K562 (cell line): Measurements from ENCODE around the gene GLMN.
"Not testable (repeated sequence)": the region's sequence is repeated elsewhere in the genome, so short reads cannot be mapped to it uniquely, and the experiment has no call there.

ENCODE experiments used
- ARNT ChIP-seq, 2 experiments: fragments of 450-650 bp; IDR thresholded peaks; 2 replicates each; pipeline ENCODE4 v1.6.1; 2016; ENCODE audit warnings: mild to moderate bottlenecking in 1 of 2
- BMI1 ChIP-seq: fragments of 150-350 bp; IDR thresholded peaks from 2 replicates; pipeline ENCODE4 v1.6.1; 2014; ENCODE audit warnings: low read length
- CTCF ChIP-seq, 3 experiments: IDR thresholded peaks in 2 of 3; conservative IDR thresholded peaks in 1 of 3; 2 replicates each; pipeline ENCODE4 v1.5.1; 2011 to 2012; ENCODE audit warnings: low read length in 3 of 3, mild to moderate bottlenecking in 3 of 3, control low read depth in 2 of 3, improper control_type of control experiment in 1 of 3, inconsistent platforms in 1 of 3, low read depth in 1 of 3, mixed read lengths in 1 of 3, moderate library complexity in 1 of 3; ENCODE audit not compliant: insufficient read depth in 2 of 3
- ETV5 ChIP-seq: sonication (generic); formaldehyde crosslinking; IDR thresholded peaks from 2 replicates; pipeline ENCODE4 v1.4.0; 2020; ENCODE audit warnings: low read depth, mild to moderate bottlenecking, missing genetic modification reagents
- FOXA1 ChIP-seq: fragments of 450-650 bp; IDR thresholded peaks from 2 replicates; pipeline ENCODE4 v1.6.1; 2016; ENCODE audit warnings: mild to moderate bottlenecking, borderline replicate concordance
- JUND ChIP-seq, 2 experiments: IDR thresholded peaks; 2 replicates in 1 of 2; 3 replicates in 1 of 2; pipeline ENCODE4 v1.6.1; 2011; ENCODE audit warnings: borderline replicate concordance in 2 of 2, low read depth in 2 of 2, low read length in 2 of 2, improper control_type of control experiment in 1 of 2, missing biosample characterization in 1 of 2, missing genetic modification characterization in 1 of 2, missing genetic modification reagents in 1 of 2
- MAX ChIP-seq: sonication (generic); formaldehyde crosslinking; IDR thresholded peaks from 2 replicates; pipeline ENCODE4 v1.9.0; 2022; ENCODE audit warnings: mild to moderate bottlenecking, missing genetic modification reagents
- USF1 ChIP-seq: sonication (generic); formaldehyde crosslinking; IDR thresholded peaks from 2 replicates; pipeline ENCODE4 v1.9.0; 2022; ENCODE audit warnings: mild to moderate bottlenecking, missing genetic modification reagents
- ZBTB8A ChIP-seq: fragments of 450-650 bp; IDR thresholded peaks from 2 replicates; pipeline ENCODE4 v1.6.1; 2018; ENCODE audit warnings: mild to moderate bottlenecking, moderate library complexity; ENCODE audit not compliant: partially characterized antibody
- ZNF445 ChIP-seq: fragments of 250-450 bp; sonication (Bioruptor Pico); IDR thresholded peaks from 2 replicates; pipeline ENCODE4 v1.4.0; 2020; ENCODE audit warnings: low read depth, mild to moderate bottlenecking, moderate library complexity

GRCh38 chr1:92279781-92280180, 19.0 kb downstream of the GLMN start:
- TF ChIP-seq USF1 (CRISPR knock-in tag); BMI1; ZNF445 (CRISPR knock-in tag); ARNT (IDR thresholded peaks at IDR 0.05); JUND (IDR thresholded peaks at IDR 0.05; ENCODE audit: borderline replicate concordance, low read depth, low read length); JUND (tag; IDR thresholded peaks at IDR 0.05; ENCODE audit: borderline replicate concordance, low read depth, low read length); CTCF (IDR thresholded peaks at IDR 0.05 in 2 of 3, conservative IDR thresholded peaks at IDR 0.05 in 1 of 3; ENCODE audit: insufficient read depth in 2 of 3, low read depth in 1 of 3, low read length in 3 of 3); ZBTB8A; MAX (CRISPR knock-in tag); ETV5 (CRISPR knock-in tag); FOXA1: not testable (repeated sequence)
